Bone marrow (tissue), 2 donors: ENCODE data around the gene MYH15.

Experiments
- DNase-seq, 2 donors: peaks; one replicate each; lab custom pipeline; 2025; lab: John Stamatoyannopoulos, UW

MYH15 gene

GRCh38 chr3:108472001-108472591 lies 38.3 kb downstream of the MYH15 start:
- DNase-seq, result no peak

- DNase-seq, result no peak
Measured at GRCh38 chr3:108471426-108471825, 39.0 kb downstream of the MYH15 start.

GRCh38 chr3:108469126-108469525 lies 41.3 kb downstream of the MYH15 start:
- no peak for DNase-seq

- DNase-seq, result no peak
Measured at GRCh38 chr3:108468577-108468976, 41.8 kb downstream of the MYH15 start.

- DNase-seq, result no peak
Measured at GRCh38 chr3:108462899-108463298, 47.5 kb downstream of the MYH15 start.

GRCh38 chr3:108461661-108462111 lies 48.7 kb downstream of the MYH15 start:
- DNase-seq, result no peak

GRCh38 chr3:108459225-108459624 lies 51.2 kb downstream of the MYH15 start:
- DNase-seq, result no peak

GRCh38 chr3:108455212-108455705 lies 55.1 kb downstream of the MYH15 start:
- DNase-seq, result no peak

- no peak for DNase-seq
Measured at GRCh38 chr3:108453565-108453964, 56.8 kb downstream of the MYH15 start.

GRCh38 chr3:108450444-108450843 lies 60.0 kb downstream of the MYH15 start:
- DNase-seq, result no peak

- no peak for DNase-seq
Measured at GRCh38 chr3:108448593-108448992, 61.8 kb downstream of the MYH15 start.

GRCh38 chr3:108447096-108447847 lies 63.1 kb downstream of the MYH15 start:
- DNase-seq, result no peak

- no peak for DNase-seq
Measured at GRCh38 chr3:108442281-108442680, 68.1 kb downstream of the MYH15 start.

GRCh38 chr3:108441518-108441917 lies 68.9 kb downstream of the MYH15 start:
- DNase-seq, result no peak

- no peak for DNase-seq
Measured at GRCh38 chr3:108441071-108441507, 69.3 kb downstream of the MYH15 start.

- DNase-seq, result no peak
Measured at GRCh38 chr3:108438542-108438941, 71.9 kb downstream of the MYH15 start.

- peak in 1 of 2 donors; percentile 12 for DNase-seq
Measured at GRCh38 chr3:108437439-108437838, 73.0 kb downstream of the MYH15 start.

GRCh38 chr3:108433928-108434327 lies 76.5 kb downstream of the MYH15 start:
- DNase-seq, result no peak

GRCh38 chr3:108432431-108432830 lies 78.0 kb downstream of the MYH15 start:
- no peak for DNase-seq

GRCh38 chr3:108430540-108430939 lies 79.9 kb downstream of the MYH15 start:
- no peak for DNase-seq

- DNase-seq, result no peak
Measured at GRCh38 chr3:108428586-108428985, 81.8 kb downstream of the MYH15 start.

- DNase-seq, result no peak
Measured at GRCh38 chr3:108420926-108421325, 89.5 kb downstream of the MYH15 start.

GRCh38 chr3:108416111-108416869 lies 94.1 kb downstream of the MYH15 start:
- no peak for DNase-seq
